ENCODE data around the gene FANCC.

- TF ChIP-seq CTCF (IDR thresholded peaks at IDR 0.05) (no peak), POLR2A (IDR thresholded peaks at IDR 0.05) (no peak)
Measured at GRCh38 chr9:95088421-95089161, 228.9 kb downstream of the FANCC start.
